GM12878 (cell line): ENCODE results near the gene CCDC137. TPM values are rescaled to one million over a fixed set of nuclear protein-coding genes. Genes with fewer than 3 reads are reported as not detected.
A peak's percentile ranks its signal among the peaks of the same experiment; 100 is the strongest.

ENCODE experiments used
- ATAC-seq: fragments of 200-7000 bp; cut with Tn5 transposase; 3 replicates; pipeline ENCODE4 v1.9.1; 2020; ENCODE audit warnings: mild to moderate bottlenecking, moderate library complexity
- BruUV-seq: library from RNA; stranded (reverse); fragments of 400-500 nt; replicated peaks from 2 replicates; lab custom pipeline; 2021; lab: Mats Ljungman, UMichigan
- CTCF ChIA-PET: fragments of 300-600 bp; sonication (Branson Sonifier 250); formaldehyde crosslinking; extraction: SDS; loops from one replicate; lab custom pipeline; 2021; ENCODE audit warnings: inconsistent platforms; lab: Yijun Ruan, JAX
- POLR2A ChIA-PET: fragments of 350-600 bp; formaldehyde crosslinking; extraction: SDS; loops from one replicate; lab custom pipeline; 2021; ENCODE audit warnings: inconsistent platforms; lab: Charles Lee
- RAD21 ChIA-PET: fragments of 300-600 bp; sonication (Branson Sonifier 250); formaldehyde crosslinking; loops from one replicate; lab custom pipeline; 2023; ENCODE audit warnings: antibody characterized with exemption; ENCODE audit not compliant: unreplicated experiment; lab: Charles Lee
- SMC1A ChIA-PET: fragments of 300-600 bp; sonication (Branson Sonifier 250); formaldehyde crosslinking; loops from one replicate; lab custom pipeline; 2023; ENCODE audit not compliant: unreplicated experiment, uncharacterized antibody; lab: Charles Lee
- DNase-seq: peaks from one replicate; pipeline ENCODE4 v3.0.0-alpha.2; 2011; ENCODE audit warnings: low read depth, low spot score
- FAIRE-seq: peaks from 3 replicates; lab custom pipeline; 2011; peaks lifted over from hg19 to GRCh38; lab: Jason Lieb, UNC
- H2AFZ ChIP-seq: 2 replicates; pipeline ENCODE4 v1.6.0; 2011; ENCODE audit warnings: low read depth, low read length, control low read depth; ENCODE audit not compliant: control insufficient read depth
- H3K27ac ChIP-seq: 2 replicates; pipeline ENCODE4 v1.5.1; 2011; ENCODE audit warnings: control low read depth; ENCODE audit not compliant: control insufficient read depth, insufficient read depth
- H3K27me3 ChIP-seq, 2 experiments: replicated peaks in 1 of 2; 2 replicates each; pipeline versions ENCODE4 v1.6.0 to v1.6.1; 2011; ENCODE audit warnings: low read length in 1 of 2; ENCODE audit not compliant: control insufficient read depth in 2 of 2, insufficient read depth in 2 of 2
- H3K36me3 ChIP-seq, 2 experiments: 2 replicates each; pipeline ENCODE4 v1.5.1; 2011; ENCODE audit warnings: low read length in 1 of 2; ENCODE audit not compliant: control insufficient read depth in 2 of 2, insufficient read depth in 2 of 2
- H3K4me1 ChIP-seq: 2 replicates; pipeline ENCODE4 v1.6.1; 2011; ENCODE audit warnings: mild to moderate bottlenecking, low read length, moderate library complexity, mixed read lengths; ENCODE audit not compliant: control insufficient read depth, insufficient read depth
- H3K4me2 ChIP-seq: 2 replicates; pipeline ENCODE4 v1.6.0; 2011; ENCODE audit warnings: control low read depth; ENCODE audit not compliant: control insufficient read depth, insufficient read depth
- H3K4me3 ChIP-seq: fragments of 200-600 bp; sonication (generic); 2 replicates; pipeline ENCODE4 v1.5.1; 2016
- H3K79me2 ChIP-seq: 2 replicates; pipeline ENCODE4 v1.6.0; 2011; ENCODE audit warnings: low read length; ENCODE audit not compliant: control insufficient read depth, insufficient read depth
- H3K9ac ChIP-seq: 2 replicates; pipeline ENCODE4 v1.8.0; 2011; ENCODE audit warnings: low read length, control low read depth, mixed read lengths; ENCODE audit not compliant: control insufficient read depth, insufficient read depth
- H3K9me3 ChIP-seq: replicated peaks from 3 replicates; pipeline ENCODE4 v1.5.1; 2011; ENCODE audit warnings: mild to moderate bottlenecking, low read length; ENCODE audit not compliant: control insufficient read depth, insufficient read depth
- H4K20me1 ChIP-seq: 2 replicates; pipeline ENCODE4 v1.6.0; 2011; ENCODE audit not compliant: control insufficient read depth, insufficient read depth
- CREB1 ChIP-seq: IDR thresholded peaks from 2 replicates; pipeline ENCODE4 v1.6.1; 2012; ENCODE audit warnings: low read depth, mild to moderate bottlenecking, inconsistent platforms
- EGR1 ChIP-seq, 2 experiments: IDR thresholded peaks; 1 replicate in 1 of 2; 2 replicates in 1 of 2; pipeline ENCODE4 v1.6.1; 2011 to 2012; ENCODE audit warnings: low read depth in 2 of 2, low read length in 2 of 2, borderline replicate concordance in 1 of 2, mild to moderate bottlenecking in 1 of 2, moderate library complexity in 1 of 2
- GATAD2B ChIP-seq: fragments of 450-650 bp; conservative IDR thresholded peaks from 2 replicates; pipeline ENCODE4 v1.6.1; 2017; ENCODE audit warnings: low read depth, mild to moderate bottlenecking, moderate library complexity
- JUND ChIP-seq: IDR thresholded peaks from 2 replicates; pipeline ENCODE4 v1.6.1; 2012; ENCODE audit warnings: low read depth, mild to moderate bottlenecking, low read length, improper control_type of control experiment, moderate library complexity
- KDM1A ChIP-seq: fragments of 200-600 bp; sonication (generic); IDR thresholded peaks from 2 replicates; pipeline ENCODE4 v1.6.1; 2016; ENCODE audit warnings: borderline replicate concordance
- LARP7 ChIP-seq: fragments of 450-650 bp; IDR thresholded peaks from 2 replicates; pipeline ENCODE4 v1.6.1; 2017; ENCODE audit warnings: mild to moderate bottlenecking
- MYC ChIP-seq: IDR thresholded peaks from 2 replicates; pipeline ENCODE4 v1.6.1; 2011; ENCODE audit warnings: mild to moderate bottlenecking, low read length, moderate library complexity, inconsistent platforms; ENCODE audit not compliant: insufficient read depth, insufficient replicate concordance, insufficient read length, severe bottlenecking
- NFXL1 ChIP-seq: fragments of 450-650 bp; IDR thresholded peaks from 2 replicates; pipeline ENCODE4 v1.6.1; 2017; ENCODE audit warnings: antibody characterized with exemption, mild to moderate bottlenecking, borderline replicate concordance
- NRF1 ChIP-seq: conservative IDR thresholded peaks from 2 replicates; pipeline ENCODE4 v1.6.1; 2011; ENCODE audit warnings: mild to moderate bottlenecking, low read depth, low read length, improper control_type of control experiment
- POLR2A ChIP-seq: IDR thresholded peaks from 2 replicates; pipeline ENCODE4 v1.6.1; 2011; ENCODE audit warnings: low read depth, mild to moderate bottlenecking, low read length
- POLR2AphosphoS5 ChIP-seq: IDR thresholded peaks from 2 replicates; pipeline ENCODE4 v1.6.1; 2011; ENCODE audit warnings: mild to moderate bottlenecking, low read length, inconsistent platforms
- RAD51 ChIP-seq: fragments of 450-650 bp; IDR thresholded peaks from 2 replicates; pipeline ENCODE4 v1.6.1; 2016; ENCODE audit warnings: moderate library complexity, mild to moderate bottlenecking, inconsistent platforms
- SP1 ChIP-seq: IDR thresholded peaks from one replicate; pipeline ENCODE4 v1.6.1; 2011; ENCODE audit warnings: low read depth, low read length
- YY1 ChIP-seq: IDR thresholded peaks from 2 replicates; pipeline ENCODE4 v1.6.1; 2011; ENCODE audit warnings: low read depth, mild to moderate bottlenecking, low read length
- WGBS: methylation state at CpG from one replicate; pipeline ENCODE4 v1.1.6; 2016; ENCODE audit warnings: low lambda C conversion rate; ENCODE audit not compliant: insufficient replicate concordance, insufficient coverage; ENCODE audit errors: missing lambda C conversion rate; 5-methylcytosine and 5-hydroxymethylcytosine counted together
- in situ Hi-C: fragments of 300-500 bp; cut with MboI; formaldehyde crosslinking; loops from 9 replicates; pipeline ENCODE4 v1.14.3; 2018; ENCODE audit warnings: mixed read lengths
- intact Hi-C: fragments of 100-400 bp; cut with micrococcal nuclease; formaldehyde crosslinking; loops from one replicate; pipeline ENCODE4 v1.14.2; 2022; ENCODE audit not compliant: unreplicated experiment
- polyA plus RNA-seq, 11 experiments: library from polyadenylated mRNA; depleted of rRNA in 4 of 11; unstranded in 6 of 11; stranded (reverse) in 5 of 11; fragments of >200 nt; fragmentation: Nextera tagmentation in 4 of 11; fragmentation: Illumina TruSeq in 1 of 11; extraction: Ambion mirVana in 4 of 11; extraction: Trizol in 1 of 11; gene quantifications; 1 replicate in 1 of 11; 2 replicates in 10 of 11; pipeline versions ENCODE4 v1.2.1 to v1.2.3, GENCODE V29; 2011 to 2016; ENCODE audit warnings: inconsistent platforms in 2 of 11, missing spikeins in 2 of 11, low read depth in 1 of 11
- total RNA-seq, 4 experiments: library from RNA; depleted of rRNA in 3 of 4; stranded (reverse); fragments of >200 nt in 3 of 4; fragmentation: Illumina TruSeq in 1 of 4; extraction: Trizol in 1 of 4; gene quantifications; 2 replicates each; pipeline versions ENCODE4 v1.2.1 to v1.2.3, GENCODE V29; 2013 to 2021
- TF ChIP-seq, protein P1 (sequence below): fragments of 450-650 bp; IDR thresholded peaks from 2 replicates; pipeline ENCODE4 v1.6.1; 2017; ENCODE audit warnings: low read depth, mild to moderate bottlenecking, moderate library complexity
- TF ChIP-seq, protein P2 (sequence below): IDR thresholded peaks from 2 replicates; pipeline ENCODE4 v1.6.1; 2012; ENCODE audit warnings: low read depth, low read length, improper control_type of control experiment
- TF ChIP-seq, protein P3 (sequence below): IDR thresholded peaks from 2 replicates; pipeline ENCODE4 v1.6.1; 2011; ENCODE audit warnings: low read depth, low read length, improper control_type of control experiment, borderline replicate concordance

The CCDC137 gene
- total and polyA plus RNA-seq, 10 of the 15 experiments (the other 5 are each of a cell fraction or from before 2014, with no cell fraction given): 2.2 to 45.4 (median 22.1) TPM

DNA sequence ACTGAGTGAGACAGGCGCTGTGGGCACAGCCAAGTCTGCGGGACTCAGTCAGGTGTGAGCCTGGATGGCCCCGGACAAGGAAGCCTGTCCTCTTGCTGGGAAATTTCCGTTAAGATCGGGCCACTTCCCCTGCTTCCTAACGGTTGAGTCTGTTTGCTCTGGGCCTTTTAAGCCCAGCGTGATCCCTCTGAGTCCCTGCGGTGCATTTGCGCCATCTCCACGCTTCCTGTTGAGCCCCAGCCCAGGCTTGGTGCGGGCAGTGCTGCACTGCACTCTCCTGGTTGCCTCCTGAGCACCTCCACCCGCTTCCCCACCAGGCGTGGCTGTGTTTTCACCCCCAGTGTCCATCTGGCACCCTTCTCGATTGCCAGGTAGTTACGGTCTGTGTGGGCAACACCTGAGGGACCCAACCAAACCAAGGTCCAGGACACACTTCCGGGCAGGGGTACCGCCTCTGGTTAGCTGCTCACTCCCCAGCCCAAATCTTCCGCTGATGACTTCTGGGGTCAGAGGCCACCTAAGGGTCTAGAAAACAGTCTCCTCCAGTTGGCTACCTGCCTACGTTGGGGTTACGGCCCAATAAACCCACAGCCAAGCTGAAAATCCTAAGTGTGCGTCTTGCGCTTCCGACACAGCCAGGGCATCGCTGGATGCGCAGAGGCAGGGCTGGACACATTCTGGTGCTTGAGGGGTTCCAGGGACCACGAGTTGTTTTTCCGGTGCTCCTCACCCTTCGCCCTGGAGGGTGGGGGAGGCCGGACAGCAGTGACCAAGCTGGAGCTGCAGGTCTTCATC lies 44.2 kb downstream of the CCDC137 start (continued):
- TF ChIP-seq KDM1A (no peak), POLR2A (peak; percentile 73), POLR2AphosphoS5 (peak; percentile 32; the same call in 1 of the 2 replicates)

DNA sequence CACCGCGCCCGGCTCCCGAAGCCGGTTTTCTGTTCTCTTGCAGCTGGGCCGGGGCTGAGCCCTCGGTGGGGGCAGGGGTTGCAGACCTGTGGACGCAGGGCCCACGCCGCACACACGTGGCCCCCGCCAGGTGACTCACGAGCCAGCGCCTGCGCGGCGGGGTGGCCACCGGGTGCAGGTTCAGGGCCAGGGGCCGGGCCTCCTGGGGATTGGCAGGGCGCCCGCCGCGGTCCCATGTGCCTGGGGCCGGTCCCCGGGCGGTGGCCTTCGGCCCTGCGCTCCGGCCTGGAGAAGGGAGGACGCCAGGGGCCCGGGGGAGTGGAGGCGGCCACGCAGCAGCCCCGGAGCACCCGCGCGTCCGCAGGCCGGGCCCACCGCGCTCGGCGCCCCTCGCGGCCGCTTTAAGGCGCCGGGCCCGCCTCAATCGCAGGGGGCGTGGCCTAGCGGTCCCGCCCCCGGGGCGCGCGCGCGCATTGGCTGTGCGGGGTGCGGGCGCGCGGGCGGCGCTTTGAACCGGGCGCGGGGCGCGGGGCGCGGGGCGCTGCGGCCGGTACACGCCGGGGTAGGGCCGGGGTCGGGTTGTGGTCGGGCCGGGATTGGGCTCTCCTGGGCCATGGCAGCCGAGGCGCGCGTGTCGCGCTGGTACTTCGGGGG lies 45.4 kb downstream of the CCDC137 start, which contains the start of gene SLC25A10:
TSS of gene SLC25A10 (plus strand) at position 471 of the 654 bp plus-strand sequence. CDS start at position 614, 143 bp downstream.
- peaks cover 4 to 17% of the 10 kb centered on the region in 2 experiments for H3K36me3 ChIP-seq
- ChIA-PET CTCF (interaction anchor here (0.8 to 1.8 kb wide), 8 partner anchors 9 to 197 kb away, joined by 3 to 9 read pairs (median 3); partner anchors contain the start of genes ARL16, HGS and MRPL12), RAD21 (interaction anchor here (0.9 kb wide), 1 partner anchor 9 kb away, joined by 3 read pairs; the partner anchor contains the start of gene MRPL12), POLR2A (interaction anchor here (0.6 to 1.5 kb wide), 10 partner anchors 9 to 426 kb away, joined by 3 to 12 read pairs (median 4); partner anchors contain the start of genes ARL16, HGS and MRPL12), SMC1A (interaction anchor here (0.8 to 1.3 kb wide), 2 partner anchors 29 to 130 kb away, joined by 3 read pairs; no protein-coding TSS in a partner anchor)
- ATAC-seq: peak; percentile 84
- no peaks in the 10 kb centered on the region for H4K20me1 ChIP-seq
- DNase-seq: no peak
- H3K9me3 ChIP-seq: no peaks in the 10 kb centered on the region
- 1% methylated on average over 72 of the region's 89 CpGs for WGBS
- no peaks in the 10 kb centered on the region for H3K27me3 ChIP-seq
- peaks cover 20% of the 10 kb centered on the region for H3K79me2 ChIP-seq
- H3K9ac ChIP-seq: peak within 1 kb of the TSS; percentile 71
- in situ Hi-C loops: no loop called here
- H3K4me2 ChIP-seq: peak within 1 kb of the TSS; percentile 100
- FAIRE-seq: no peak
- no TSS peak for BruUV-seq
- intact Hi-C loops: no loop called here
- peak within 1 kb of the TSS; percentile 69 for H3K27ac ChIP-seq
- H3K4me3 ChIP-seq: peak within 1 kb of the TSS; percentile 89
- peak within 1 kb of the TSS; percentile 73 for H2AFZ ChIP-seq
- H3K4me1 ChIP-seq: peaks cover 18% of the 10 kb centered on the region
- peak; percentile 41; the same call in 1 of the 2 replicates for TF ChIP-seq CREB1
- no peak for TF ChIP-seq MYC
- TF ChIP-seq EGR1 (IDR thresholded peaks at IDR 0.05; ENCODE audit: borderline replicate concordance in 1 of 2, low read depth in 2 of 2, low read length in 2 of 2): 0 out of 3 replicates have a peak, but pooled peaks of 1 of the 2 experiments have one; percentile 41
- TF ChIP-seq, protein P1, sequence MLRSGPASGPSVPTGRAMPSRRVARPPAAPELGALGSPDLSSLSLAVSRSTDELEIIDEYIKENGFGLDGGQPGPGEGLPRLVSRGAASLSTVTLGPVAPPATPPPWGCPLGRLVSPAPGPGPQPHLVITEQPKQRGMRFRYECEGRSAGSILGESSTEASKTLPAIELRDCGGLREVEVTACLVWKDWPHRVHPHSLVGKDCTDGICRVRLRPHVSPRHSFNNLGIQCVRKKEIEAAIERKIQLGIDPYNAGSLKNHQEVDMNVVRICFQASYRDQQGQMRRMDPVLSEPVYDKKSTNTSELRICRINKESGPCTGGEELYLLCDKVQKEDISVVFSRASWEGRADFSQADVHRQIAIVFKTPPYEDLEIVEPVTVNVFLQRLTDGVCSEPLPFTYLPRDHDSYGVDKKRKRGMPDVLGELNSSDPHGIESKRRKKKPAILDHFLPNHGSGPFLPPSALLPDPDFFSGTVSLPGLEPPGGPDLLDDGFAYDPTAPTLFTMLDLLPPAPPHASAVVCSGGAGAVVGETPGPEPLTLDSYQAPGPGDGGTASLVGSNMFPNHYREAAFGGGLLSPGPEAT: 0 out of 2 replicates have a peak, but pooled peaks have one; percentile 7
- TF ChIP-seq SP1: peak; percentile 71
- TF ChIP-seq NFXL1: 0 out of 2 replicates have a peak, but pooled peaks have one; percentile 31
- peak; percentile 63 for TF ChIP-seq NRF1
- TF ChIP-seq, protein P2, sequence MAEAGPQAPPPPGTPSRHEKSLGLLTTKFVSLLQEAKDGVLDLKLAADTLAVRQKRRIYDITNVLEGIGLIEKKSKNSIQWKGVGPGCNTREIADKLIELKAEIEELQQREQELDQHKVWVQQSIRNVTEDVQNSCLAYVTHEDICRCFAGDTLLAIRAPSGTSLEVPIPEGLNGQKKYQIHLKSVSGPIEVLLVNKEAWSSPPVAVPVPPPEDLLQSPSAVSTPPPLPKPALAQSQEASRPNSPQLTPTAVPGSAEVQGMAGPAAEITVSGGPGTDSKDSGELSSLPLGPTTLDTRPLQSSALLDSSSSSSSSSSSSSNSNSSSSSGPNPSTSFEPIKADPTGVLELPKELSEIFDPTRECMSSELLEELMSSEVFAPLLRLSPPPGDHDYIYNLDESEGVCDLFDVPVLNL: peak; percentile 62
- TF ChIP-seq, protein P3, sequence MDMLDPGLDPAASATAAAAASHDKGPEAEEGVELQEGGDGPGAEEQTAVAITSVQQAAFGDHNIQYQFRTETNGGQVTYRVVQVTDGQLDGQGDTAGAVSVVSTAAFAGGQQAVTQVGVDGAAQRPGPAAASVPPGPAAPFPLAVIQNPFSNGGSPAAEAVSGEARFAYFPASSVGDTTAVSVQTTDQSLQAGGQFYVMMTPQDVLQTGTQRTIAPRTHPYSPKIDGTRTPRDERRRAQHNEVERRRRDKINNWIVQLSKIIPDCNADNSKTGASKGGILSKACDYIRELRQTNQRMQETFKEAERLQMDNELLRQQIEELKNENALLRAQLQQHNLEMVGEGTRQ: peak; percentile 53
- TF ChIP-seq RAD51: peak; percentile 79
- peak; percentile 79; the same call in 1 of the 2 replicates for TF ChIP-seq LARP7
- TF ChIP-seq GATAD2B: peak; percentile 88
- TF ChIP-seq YY1: peak; percentile 27
- no peak for TF ChIP-seq JUND
